ENCODE data around the gene PI4K2A.

Gene PI4K2A

DNA sequence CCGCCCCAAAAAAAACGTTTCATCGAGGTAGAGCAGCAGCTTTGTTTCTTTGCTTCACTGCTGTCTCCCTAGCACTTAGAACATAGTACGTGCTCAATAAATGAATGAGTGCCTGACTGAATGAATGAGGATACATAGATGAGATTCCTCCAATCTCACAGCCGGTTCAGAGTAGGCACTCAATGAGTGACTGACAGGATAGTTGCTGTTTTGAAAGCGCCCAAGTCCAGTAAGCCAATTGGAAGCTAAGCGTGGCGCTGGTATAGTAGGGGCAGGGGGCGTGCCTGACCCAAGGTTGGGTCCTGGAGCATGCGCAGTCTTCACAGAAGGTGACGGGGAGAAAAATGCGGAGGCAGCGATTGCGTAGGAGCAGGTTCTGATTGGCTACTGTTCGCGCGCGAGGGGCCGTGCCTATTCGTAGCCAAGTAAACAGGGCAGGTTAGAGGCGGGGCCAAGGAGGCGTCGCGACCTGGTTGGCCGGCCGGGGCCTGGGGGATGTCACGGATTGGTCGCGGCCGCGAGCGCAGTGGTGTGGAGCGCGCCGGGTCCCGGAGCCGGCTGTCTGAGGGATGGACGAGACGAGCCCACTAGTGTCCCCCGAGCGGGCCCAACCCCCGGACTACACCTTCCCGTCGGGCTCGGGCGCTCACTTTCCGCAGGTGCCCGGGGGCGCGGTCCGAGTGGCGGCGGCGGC is at the start of gene PI4K2A:
Gene PI4K2A, plus strand, starts transcription at position 498 of the 694 bp plus-strand sequence. Its CDS starts 72 bp downstream, at position 570.
- DNase-seq (ENCODE audit: low read depth in 2 of 2), result peak; percentile 99

DNA sequence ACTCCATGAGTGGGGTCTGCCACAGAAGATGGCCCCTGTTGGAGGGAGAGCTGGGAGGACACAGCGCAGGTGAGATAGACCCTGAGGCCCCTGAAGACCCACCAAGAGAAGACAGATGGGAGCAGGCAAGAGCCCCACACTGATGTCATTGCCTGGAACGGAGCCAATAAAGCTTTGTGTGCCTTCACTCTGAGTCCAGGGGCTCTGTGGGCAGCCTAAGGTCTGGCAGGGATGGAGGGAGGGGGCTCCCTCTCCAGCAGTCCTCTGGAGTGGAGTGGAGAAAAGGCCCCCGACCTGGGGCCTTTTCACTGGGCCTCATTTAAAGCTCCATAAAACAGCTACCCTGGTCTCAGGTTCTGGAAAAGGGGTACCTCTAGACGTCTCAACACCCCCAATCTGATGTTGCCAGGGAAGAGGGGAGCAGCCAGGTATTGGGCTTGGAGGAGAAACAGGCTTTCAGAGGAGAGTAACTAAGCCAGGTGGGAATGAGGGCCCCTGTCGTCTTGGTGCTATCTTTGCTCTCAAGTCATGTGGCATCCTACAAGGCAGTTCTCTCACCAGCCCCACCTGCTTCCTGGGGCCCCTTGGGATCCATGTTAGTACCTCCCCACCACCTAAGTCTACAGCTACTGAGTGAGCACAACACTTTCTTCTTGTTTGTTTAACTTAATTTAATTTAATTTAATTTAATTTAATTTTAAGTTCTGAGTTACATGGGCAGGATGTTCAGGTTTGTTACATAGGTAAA is 49.5 kb upstream of the PI4K2A start:
- no peak for DNase-seq (ENCODE audit: low read depth in 2 of 2)

DNA sequence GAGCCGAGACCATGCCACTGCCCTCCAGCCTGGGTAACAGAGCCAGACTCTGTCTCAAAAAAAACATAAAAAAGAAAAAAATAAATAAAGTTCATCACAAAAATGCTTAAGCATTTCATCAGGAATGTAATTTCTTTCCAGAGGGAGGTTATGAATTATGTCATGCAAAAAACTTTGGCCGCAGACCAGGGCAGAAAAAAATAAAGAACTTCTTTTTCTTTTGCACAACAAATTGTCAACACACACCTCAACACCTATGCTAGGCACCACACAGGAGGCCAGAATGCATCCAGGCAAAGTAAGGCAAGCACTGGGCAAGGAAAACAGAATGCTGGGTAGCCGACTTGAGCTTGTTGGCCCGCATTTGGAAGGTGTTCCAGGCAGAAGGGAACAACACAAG is 47.0 kb upstream of the PI4K2A start:
- DNase-seq (ENCODE audit: low read depth in 2 of 2), result no peak

DNA sequence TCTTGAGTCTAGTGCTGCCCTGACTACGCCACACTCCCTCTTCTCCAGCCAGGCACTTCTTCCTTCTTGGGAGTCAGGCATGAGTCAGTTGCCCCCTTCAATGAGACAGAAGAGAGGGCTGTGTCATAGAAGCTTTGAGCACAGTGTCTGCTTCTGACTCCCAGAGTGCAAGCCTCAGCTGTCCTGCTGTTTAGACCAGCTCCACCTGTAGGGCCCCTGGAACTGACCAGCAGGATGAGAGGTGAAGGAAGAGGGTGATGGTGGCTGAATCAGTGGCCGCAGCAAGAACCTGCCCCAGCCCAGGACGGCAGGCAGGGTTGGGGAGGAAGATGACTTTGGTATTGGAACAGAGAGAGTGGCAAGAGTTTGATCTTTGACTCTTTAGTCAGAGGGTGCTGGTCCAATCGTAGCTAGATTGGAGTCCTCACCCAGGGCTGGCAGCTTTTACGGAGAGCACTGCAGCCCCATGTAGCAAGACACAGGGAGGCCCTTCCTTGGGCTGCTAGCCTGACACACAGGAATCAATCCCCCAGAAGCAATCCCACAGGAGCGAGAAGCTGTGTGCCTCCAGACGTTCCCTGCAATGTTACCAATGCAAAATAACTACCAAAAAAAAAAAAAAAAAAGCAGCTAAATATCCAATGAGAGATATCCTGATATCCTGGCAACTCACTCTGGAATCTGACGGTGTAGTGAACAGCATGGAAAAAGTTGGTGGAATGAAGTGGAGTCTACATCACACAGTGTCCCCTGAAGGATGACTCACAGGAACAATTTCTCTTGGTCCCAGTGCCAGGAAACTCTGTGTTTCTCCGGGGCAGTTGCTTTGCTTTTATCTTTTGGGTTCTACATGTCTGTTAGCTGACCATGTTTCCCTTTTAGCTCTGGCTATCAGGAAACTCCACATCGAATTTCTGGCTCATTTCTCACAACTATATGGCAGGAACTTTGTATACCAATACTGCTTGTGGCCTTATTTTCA is 44.1 kb upstream of the PI4K2A start:
- no peak for DNase-seq (ENCODE audit: low read depth in 2 of 2)

DNA sequence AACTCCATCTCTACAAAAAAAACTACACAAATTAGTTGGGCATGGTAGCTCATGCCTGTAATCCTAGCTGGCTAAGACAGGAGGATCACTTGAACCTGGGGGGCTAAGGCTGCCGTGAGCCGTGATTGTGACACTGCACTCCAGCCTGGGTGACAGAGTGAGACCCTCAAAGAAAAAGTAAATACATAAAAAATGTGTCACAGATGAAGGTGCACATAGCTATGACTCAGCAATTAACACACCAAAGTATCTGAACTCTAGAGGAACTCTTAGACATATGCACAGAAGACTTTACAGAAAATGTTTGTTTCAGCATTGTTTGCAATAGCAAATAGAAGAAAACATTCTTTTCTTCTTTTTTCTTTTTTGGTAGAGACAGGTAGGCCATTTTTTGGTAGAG is 42.7 kb upstream of the PI4K2A start:
- DNase-seq (ENCODE audit: low read depth in 2 of 2), result no peak

DNA sequence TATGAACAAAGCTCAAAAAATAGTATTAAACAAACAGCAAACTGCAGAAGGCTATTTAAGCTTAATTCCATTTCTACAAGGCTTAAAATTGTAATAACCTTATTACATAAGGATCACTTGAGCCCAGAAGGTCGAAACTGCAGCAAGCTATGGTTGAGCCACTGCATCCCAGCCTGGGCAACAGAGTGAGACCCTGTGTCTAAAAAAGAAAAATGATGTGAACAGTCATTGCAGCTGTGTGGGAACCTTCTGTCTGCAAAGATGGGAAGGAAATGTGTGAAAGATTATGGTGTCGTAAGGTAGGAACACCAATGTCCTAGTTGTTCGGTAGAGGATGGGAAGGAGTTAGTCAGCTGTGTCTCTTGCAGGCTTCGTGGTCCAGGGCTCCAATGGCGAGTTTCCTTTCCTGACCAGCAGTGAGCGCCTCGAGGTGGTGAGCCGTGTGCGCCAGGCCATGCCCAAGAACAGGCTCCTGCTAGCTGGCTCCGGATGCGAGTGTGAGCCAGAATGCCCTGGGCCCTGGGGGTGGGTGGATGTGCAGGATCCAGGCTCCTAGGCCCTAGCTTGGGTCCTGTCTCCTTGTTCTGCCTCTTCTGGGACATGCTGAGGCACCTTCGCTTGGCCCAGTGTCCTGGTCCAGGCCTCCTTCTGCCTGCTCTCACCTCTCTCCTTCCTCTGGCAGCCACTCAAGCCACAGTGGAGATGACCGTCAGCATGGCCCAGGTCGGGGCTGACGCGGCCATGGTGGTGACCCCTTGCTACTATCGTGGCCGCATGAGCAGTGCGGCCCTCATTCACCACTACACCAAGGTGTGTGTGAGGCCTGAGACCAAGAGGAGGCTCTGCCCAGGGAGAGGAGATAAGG is 41.8 kb upstream of the PI4K2A start:
- no peak for DNase-seq (ENCODE audit: low read depth in 2 of 2)

DNA sequence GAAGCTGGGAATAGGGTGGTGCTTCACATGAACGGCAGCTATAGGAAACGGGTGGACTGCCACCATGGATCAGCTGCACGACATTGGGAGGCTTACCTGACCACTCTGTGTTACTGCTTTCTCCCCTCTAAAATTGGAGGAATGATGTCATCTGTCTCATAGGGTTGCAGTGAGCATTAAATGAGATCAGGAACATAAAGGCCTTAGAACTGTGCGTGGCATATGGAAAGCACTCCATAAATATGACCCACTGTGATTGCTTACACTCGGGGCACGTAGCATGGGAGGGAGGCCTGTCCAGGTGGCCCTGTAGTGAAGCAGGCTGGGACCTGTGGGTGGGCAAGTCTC is 41.2 kb upstream of the PI4K2A start:
- no peak for DNase-seq (ENCODE audit: low read depth in 2 of 2)

DNA sequence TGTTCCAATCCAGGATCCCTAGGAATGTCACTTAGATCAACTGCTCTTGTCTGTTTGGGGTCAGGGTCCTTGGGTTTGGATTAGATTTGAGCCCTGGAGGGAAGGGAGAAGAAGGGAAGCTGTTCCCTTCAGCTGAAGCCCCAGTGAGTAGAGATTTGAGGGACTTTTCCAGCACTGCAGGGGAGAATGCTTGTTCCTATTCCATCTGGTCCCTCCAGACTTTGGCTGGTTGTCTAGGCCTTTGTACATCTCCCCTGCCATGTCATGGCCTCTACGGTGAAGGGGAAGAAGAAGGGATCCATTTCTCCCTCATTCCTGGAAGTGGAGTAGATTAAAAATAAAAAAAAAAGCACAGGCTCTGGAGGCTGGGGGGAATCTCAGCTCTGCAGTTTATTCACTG is 39.9 kb upstream of the PI4K2A start:
- no peak for DNase-seq (ENCODE audit: low read depth in 2 of 2)

DNA sequence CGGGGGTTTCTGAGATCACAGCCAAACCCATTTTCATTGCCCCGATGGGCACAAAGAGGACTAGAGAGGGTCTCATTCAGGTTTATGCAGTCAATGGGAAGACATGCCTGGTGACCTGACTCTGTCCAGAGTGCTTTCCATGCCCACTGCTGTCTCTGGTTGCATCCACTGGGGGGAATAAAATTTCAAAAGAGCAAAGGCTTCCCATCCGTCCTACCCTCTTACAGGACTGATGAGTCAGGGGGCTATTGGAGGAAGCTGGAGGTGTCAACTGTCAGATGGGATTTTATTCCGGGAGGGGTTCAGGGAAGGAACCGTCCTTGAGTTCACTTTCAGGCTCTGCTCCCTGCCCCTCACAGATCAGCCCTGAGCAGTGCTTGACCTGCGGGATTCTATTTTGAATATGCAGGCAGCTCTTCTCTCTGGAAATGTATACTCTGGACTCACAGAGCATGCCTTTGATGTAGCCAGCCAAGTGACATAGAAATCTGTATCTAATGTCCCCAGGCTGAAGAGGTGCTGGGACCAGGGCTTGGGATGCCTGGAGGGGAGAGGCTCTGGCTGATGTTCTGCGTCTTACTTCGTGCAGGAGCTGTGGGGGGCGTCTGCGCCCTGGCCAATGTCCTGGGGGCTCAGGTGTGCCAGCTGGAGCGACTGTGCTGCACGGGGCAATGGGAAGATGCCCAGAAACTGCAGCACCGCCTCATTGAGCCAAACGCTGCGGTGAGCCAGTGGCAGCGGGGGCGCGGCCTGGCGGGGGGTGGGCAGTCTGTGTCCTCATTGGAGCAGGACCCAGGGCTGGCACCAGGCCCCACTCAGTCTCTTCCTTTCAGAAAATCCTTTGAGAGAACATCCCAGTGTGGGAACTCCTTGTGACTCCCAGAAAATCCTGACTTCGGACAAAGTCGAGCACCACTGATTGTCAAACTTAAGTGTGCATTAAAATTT is 38.9 kb upstream of the PI4K2A start:
- DNase-seq (ENCODE audit: low read depth in 2 of 2), result no peak

DNA sequence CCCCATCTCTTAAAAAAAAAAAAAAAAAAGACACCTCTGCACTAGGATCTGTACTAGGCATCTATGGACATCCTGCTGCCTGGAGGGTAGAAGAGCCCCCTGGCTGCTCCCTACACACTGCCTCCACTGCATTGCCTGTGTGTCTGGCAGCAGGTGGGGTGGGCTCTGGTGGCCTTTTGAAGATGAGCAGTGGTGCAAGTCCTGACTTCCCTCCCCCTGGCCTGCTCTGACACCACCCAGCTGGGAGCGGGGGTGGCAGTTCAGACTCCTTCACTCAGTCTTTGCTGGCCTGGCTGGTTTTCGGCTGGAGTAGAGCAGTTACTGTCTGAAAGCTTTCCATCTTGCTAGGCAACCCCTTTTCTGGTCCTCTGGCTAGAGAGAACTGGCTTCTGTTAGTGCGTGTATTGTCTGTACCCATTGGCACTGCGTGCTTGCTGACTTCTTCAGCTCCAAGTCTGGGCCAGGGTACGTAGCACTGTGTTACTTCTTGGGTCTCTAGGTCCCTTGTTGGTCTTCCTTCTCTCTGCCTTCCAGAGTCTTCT is 33.3 kb upstream of the PI4K2A start:
- DNase-seq (ENCODE audit: low read depth in 2 of 2), result no peak

DNA sequence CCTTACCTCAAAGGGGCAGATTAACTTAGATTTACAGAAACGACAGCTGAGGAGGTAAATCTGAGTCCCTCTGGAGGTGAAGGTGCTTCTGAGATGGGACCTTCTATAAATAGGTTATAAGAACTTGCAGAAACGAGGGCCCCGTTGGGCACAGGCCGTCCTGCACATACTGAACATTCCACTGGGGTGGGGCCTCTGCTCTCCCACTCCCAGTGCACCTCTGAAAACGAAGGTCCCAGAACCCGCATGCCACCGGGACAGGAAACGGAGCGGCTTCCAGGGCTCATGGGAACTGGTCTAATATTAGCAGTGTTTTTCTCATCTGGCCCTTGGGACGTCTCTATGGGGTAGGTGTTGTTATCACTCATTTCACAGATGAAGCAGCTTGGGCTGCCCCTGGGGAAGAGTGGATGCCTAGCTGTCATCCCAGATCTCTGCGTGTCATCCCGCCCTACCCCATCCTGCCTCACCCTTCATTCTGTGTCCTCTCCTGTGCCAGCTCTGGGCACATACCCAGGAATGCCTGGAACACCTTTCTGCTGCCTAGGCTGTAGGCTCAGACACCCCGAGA is 31.4 kb upstream of the PI4K2A start:
- no peak for DNase-seq (ENCODE audit: low read depth in 2 of 2)

DNA sequence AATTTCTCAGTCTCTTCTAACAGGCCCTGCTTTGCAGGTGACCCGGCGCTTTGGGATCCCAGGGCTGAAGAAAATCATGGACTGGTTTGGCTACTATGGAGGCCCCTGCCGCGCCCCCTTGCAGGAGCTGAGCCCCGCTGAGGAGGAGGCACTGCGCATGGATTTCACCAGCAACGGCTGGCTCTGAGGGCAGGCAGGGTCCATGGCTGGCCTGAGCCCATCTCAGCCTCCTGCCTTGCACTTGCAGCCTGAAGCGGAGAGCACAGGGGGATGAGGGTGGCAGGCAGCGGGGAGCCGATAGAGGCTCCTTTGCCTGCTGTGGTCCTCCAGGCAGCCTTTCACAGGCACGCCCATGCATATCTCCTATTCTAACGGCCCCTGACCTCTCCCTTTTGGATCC is 29.0 kb upstream of the PI4K2A start:
- no peak for DNase-seq (ENCODE audit: low read depth in 2 of 2)

DNA sequence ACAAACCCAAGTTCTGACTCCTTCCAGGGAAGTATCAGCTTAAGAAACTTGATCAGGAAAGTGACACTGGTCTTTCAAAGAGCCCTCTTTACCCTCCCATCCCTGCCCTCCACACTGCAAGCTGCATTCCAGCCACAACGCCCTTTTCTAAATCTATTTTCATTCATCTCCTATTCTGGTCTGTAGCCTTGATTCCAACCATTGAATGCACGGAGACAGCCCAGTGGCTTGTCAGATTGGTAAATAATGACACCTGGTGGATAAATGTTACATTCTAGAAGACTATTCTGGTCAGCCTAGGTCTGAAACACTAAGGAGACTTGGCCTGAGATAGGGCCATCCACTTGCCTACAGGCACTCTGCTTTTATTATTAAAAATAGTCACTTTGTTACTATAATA is 28.1 kb upstream of the PI4K2A start:
- DNase-seq (ENCODE audit: low read depth in 2 of 2), result no peak

DNA sequence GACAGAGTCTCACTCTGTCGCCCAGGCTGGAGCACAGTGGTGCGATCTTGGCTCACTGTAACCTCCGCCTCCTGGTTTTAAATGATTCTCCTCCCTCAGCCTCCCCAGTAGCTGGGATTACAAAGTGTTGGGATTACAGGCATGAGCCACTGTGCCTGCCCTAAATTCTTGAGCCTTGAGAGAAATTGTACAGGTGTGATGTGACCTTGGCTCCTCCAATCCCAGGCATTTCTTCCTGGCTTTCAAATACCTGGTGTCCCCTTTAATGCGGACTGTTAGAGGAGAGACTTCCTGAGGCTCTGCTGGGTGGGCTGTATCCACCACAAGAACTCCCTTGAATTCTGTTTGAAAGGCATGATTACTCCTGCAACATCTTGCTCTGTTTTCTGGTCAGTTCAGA is 22.2 kb upstream of the PI4K2A start:
- DNase-seq (ENCODE audit: low read depth in 2 of 2), result no peak

DNA sequence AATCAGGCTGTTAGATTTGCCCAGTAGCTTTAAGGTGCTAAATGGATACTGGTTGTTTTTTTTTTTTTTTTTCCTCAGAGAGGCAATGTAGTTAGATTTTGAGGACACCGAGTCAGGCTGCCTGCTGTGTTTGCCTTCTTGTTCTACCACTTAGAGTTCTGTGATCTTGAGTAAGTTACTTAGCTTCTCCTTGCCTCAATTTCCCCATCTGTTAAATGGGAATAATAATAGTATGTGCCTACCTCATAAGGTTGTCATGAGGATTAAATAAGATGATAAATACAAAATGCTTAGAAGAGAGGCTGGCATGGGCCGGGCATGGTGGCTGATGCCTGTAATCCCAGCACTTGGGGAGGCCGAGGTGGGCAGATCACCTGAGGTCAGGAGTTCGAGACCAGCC is 21.7 kb upstream of the PI4K2A start:
- no peak for DNase-seq (ENCODE audit: low read depth in 2 of 2)

DNA sequence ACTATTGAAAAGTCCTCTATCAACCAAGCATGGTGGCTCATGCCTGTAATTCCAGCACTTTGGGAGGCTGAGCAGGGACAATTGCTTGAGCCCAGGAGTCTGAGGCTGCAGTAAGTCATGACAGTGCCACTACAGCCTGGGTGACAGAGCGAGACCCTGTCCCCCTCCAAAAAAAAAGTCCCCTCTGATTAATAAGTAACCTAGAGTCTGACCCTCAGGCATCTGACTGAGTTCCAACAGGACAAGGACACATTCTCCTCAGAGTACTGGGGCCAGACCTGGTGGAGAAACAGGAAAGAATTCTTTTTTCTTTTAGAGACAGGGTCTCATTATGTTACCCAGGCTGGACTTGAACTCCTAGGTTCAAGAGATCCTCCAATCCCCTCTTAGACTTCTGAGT is 17.2 kb upstream of the PI4K2A start:
- DNase-seq (ENCODE audit: low read depth in 2 of 2), result no peak

DNA sequence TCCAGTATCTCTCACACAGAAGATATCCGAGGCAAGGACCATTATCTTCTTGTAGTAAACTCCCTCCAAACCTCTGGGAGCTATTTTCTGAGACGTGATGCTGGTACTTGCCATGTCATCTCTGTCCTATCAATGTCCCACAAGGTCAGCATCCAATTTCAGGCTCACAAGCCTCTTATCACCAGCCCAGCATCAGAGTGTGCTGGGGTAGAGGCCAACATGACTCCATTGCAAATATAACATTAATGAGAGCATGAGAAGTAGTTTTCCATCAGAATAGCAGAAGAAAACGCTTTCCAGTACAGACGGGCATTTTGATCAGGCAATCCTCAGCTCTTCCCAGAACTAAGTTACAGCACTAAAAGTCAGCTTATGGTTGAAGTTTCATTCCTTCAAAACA is 12.7 kb upstream of the PI4K2A start:
- no peak for DNase-seq (ENCODE audit: low read depth in 2 of 2)

DNA sequence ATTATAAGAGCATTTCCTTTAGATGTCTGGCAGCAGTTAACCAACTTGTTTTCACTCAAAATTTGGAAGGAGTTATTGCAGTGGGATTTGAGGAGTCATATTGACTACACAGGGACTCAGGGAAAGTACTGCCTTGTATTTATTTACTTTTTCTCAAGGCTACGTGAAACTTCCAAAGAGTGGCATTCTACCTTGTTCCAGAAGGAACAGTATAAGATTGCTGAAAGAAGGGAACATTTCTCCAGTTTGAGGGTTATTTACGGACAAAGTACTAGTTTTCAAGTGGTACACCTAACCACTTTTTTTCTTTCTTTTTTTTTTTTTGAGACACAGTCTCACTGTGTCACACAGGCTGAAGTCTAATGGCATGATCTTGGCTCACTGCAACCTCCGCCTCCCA is 12.2 kb upstream of the PI4K2A start:
- no peak for DNase-seq (ENCODE audit: low read depth in 2 of 2)

DNA sequence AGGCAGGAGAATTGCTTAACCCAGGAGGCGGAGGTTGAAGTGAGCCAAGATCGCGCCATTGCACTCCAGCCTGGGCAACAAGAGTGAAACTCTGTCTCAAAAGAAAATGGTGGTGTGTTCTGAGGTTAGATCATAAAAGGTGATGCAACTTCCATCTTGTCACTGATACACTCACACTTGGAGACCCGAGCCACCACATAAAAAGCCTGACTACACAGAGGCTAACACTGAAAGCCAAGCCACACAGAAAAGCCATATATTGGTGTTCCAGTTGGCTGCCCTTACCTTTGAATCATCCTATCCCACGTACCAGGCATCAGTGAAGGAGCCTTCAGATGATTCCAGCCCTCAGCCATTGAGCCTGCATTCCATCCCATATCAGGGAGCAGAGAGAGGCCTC is 11.2 kb upstream of the PI4K2A start:
- no peak for DNase-seq (ENCODE audit: low read depth in 2 of 2)

DNA sequence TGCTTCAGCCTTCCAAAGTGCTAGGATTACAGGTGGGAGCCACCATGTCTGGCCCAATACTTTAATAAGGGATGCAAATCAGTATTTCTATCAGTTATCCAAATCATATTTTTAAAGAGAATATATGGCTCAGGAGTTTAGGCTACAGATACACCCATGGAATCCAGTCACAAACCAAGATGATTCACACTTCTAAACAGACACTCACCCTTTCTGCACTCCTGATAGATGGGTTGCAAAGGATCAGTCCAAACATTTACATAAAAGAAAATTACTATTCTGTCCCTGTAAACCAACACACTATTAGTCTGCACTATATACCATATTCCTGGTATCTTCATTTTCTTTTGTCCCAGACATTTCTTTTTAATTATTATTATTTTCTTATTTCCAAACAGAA is 9.4 kb upstream of the PI4K2A start:
- DNase-seq (ENCODE audit: low read depth in 2 of 2), result no peak
